Glomerular endothelial cell (primary cell): ENCODE data around the gene ATP2A3. TPM values are rescaled to one million over a fixed set of nuclear protein-coding genes. Genes with fewer than 3 reads are reported as not detected.
"Not testable (repeated sequence)": the region's sequence is repeated elsewhere in the genome, so short reads cannot be mapped to it uniquely, and the experiment has no call there.

ENCODE experiments used
- DNase-seq: peaks from one replicate; pipeline ENCODE4 v3.0.0-alpha.2; 2011; ENCODE audit warnings: low read depth, low spot score; ENCODE audit errors: extremely low read depth
- total RNA-seq: library from RNA; depleted of rRNA; stranded (reverse); fragments of >200 nt; gene quantifications from 2 replicates; pipeline ENCODE4 v1.2.3, GENCODE V29; 2015

Gene ATP2A3
- total RNA-seq, 1 donor from 2014 or later: 0.53 TPM

GRCh38 chr17:3992370-3992769 is 28.1 kb upstream of the ATP2A3 start:
- no peak for DNase-seq

DNA sequence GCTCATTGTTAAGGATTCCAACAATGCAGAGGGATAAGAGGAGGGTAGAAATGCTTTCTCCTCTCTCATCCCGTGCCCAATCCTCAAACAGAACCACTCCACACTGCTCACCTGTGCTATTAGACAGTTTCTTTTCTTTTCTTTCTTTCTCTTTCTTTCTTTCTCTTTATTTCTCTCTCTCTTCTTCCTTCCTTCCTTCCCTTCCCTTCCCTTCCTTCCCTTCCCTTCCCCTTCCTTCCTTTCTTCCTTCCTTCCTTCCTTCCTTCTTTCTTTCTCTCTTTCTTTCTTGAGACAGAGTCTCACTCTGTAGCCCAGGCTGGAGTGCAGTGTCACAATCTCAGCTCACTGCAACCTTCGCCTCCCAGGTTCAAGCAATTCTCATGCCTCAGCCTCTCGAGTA is 27.5 kb upstream of the ATP2A3 start:
- DNase-seq: not testable (repeated sequence)

DNA sequence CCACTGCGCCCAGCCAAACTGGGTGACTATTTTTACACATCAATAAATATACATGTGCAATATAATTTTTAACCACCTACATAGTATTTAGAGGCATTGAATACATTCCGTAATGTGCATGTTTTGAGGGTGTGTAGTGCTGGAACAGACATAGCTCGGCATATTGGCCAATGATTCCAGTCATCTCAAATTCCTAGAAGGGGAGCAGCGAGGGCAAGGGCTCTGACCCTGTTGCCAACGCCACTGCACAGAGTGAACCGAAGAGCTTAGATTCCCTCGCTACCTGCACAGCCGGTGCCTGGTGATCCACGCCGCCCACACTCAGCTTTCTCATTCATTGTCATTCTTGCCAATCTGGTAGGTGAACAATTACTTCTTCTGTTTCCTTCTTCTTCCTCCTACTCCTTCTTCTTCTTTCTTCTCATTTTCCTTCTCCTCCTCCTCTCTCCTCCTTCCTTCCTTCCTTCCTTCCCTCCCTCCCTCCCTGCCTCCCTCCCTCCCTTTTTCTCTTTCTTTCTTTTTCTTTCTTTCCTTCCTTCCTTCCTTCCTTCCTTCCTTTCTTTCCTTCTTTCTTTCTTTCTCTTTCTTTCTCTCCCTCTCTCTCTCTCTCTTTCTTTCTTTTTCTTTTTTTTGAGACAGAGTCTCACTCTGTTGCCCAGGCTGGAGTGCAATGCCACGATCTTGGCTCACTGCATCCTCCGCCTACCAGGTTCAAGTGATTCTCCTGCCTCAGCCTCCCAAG is 26.3 kb upstream of the ATP2A3 start:
- DNase-seq: no peak

GRCh38 chr17:3989041-3989886 is 25.0 kb upstream of the ATP2A3 start:
- DNase-seq: no peak

DNA sequence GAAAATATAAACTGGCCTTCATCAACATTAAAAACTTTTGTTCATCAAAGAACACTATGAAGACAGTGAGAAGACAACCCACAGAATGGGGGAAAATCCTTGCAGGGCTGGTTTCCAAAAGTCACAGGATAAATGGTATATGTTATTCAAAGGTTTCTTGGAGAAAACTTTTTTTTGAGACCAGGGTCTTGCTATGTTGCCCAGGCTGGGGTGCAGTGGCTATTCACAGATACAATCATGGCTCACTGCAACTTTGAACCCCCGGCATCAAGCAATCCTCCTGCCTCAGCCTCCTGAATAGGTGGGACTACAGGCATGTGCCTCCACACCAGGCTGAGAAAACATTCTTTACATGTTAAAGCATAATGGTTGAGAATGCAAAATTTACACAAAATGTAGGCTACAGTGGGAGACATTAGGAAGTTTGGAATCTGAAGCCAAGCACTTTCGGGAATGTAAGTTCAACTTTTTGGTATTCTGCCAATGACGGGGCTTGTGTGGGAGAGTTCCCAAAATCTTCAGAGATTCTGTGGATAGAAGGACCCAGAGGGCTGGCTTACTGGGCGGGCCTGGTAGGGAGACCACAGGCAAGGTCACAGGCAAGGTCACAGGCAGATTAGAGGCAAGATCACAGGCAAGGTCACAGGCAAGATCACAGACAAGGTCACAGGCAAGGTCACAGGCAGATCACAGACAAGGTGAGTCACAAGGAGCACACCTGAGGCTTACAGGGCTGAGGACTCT is 24.2 kb upstream of the ATP2A3 start:
- DNase-seq: no peak

- no peak for DNase-seq
Measured at GRCh38 chr17:3986939-3987335, 22.7 kb upstream of the ATP2A3 start.

DNA sequence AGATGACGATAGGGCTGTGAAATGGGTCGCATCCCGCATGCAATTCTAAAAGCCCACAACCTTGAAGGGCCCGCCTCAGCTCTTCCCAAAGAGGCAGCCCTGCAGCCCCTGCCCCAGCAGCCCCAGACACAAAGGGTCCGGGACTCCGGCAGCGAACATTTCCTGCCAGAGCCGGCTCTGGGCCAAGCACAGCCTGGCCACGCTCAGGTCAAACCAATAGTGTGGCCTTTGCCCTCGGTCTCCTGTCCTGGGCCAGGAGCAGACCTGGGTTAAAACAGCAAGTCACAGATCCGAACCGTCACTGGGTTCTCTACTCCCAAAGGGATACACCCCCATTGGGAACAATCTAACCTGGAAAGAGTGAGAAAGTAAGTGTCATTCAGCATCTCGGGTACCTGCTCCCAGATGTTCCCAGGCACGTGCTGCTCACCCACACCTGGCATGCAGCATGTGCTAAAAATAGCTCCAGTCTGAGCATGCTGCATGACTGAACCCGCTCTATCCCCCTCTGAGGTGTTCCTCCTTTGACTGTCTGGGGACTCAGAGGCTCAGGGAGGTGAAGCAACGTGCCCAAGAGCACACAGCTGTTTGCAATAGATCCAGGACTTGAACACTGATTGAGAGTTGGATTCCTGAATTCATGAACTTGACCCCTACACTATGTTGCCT is 22.2 kb upstream of the ATP2A3 start:
- DNase-seq: no peak

DNA sequence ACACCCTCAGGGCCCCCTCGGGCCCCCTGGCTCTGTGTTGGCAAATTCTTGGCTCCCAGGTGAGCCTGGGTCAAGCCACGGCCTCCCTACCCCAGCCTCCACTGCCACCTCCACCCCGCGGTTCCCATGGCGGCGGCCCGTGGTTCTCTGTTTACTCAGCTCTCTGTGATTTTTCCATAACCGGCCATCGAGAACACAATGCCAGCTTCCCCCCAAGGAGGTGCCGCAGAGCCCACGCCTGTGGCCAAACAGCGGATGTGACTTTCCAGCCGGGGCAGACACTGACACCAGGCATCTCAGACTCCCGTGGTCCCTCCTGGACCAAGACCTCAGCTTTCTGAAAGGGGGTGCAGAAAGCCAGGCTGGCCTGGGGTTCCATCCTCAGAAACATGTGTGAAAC is 21.6 kb upstream of the ATP2A3 start:
- DNase-seq: no peak

DNA sequence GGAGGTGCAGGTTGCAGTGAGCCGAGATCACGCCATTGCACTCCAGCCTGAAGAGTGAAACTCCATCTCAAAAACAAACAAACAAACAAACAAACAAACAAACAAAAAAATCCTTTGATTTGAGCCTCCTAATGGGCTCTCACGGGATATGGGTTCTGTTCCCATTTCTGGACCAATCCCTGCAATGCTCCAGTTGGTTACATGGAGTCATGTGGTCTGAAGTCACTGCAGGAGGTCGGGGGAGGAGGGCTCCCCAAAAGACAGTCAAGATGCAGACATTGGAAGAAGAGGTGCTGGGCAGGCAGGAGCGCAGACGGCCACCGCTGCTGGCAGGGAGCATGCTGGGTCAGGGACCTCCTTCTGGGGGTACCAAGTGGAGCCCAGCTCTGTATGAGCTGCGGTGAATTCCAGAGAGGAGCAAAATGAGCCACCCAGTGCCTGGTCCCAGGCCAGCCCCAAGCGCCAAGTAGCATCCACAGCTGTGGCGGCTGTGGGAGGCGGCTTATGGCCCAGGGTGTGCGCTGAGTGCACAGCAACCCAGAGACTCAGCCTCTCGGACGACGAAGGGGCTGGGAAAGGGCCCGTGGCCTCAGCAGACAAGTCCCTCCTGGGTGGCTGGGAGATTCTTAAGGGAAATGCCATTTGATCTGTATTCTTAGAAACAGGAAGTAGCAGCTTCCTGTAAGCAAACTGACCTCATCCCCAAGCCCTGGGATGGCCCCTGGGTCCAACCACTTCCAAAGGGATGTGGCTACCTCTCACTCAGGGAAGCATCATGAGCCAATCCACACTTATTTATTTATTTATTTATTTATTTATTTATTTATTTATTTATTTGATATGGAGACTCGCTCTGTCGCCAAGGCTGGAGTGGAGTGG is 19.6 kb upstream of the ATP2A3 start:
- DNase-seq: peak; percentile 62

DNA sequence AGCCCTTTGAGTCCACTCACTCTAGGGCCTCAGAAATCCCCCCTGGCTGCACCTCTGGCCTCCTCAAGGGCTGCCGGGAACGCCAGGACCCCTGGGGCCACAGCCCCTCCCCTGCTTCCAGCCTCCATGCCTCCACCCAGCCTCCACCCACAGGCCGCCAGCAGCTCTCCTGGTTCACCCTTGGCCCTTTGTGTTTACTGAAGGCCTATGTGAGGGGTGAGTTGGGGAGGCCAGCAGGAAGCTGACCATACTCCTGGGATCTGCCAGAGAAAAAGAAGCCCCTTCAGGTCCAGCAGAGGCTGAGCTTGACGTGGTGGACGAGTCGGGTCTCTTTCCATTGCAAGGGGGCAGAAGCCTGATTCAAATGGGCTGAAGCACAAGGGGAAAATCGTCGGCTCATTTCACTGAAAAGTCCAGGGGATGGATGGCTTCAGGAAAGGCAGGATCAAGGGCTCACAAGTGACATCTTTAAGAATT is 18.3 kb upstream of the ATP2A3 start:
- DNase-seq: no peak

DNA sequence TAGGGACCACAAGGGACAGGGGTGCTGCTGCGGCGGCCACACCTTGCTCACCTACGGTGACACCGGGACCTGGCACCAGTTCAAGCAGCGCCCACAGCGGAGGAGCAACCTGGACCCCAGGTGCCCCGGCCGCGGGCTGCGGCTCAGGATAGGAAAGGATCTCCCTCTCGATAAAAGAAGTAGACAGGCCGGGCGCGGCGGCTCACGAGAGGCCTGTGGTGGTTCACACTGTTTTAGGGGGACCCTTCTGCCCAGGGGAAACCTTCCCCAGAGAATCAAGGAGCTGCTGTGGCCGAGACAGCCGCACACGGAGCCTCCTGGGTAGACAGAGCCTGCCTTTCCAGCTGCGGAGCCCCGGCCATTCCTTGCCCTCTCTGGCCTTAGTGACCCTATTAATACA is 17.9 kb upstream of the ATP2A3 start:
- no peak for DNase-seq

DNA sequence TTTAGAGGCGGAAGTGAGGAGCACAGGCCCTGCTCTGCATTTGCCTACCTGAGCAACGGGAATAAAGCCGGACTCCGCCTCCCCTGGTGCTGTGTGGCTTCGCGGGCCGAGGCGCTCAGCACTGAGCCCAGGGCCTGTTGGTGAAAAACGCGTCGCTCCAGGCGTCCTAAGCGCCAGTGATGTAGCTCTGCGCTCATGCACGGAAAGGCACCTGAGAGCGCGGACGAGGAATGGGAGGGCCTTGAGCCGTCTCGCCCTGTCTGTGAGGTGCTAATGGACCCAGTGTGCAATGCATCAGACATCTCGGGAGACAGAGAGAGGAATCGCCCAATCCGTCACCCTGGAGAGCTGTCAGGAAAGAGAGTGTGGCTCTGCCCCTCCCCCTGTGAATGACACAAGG is 17.2 kb upstream of the ATP2A3 start:
- no peak for DNase-seq

- DNase-seq: no peak
Measured at GRCh38 chr17:3980381-3981014, 16.3 kb upstream of the ATP2A3 start.

GRCh38 chr17:3979290-3979611 is 15.0 kb upstream of the ATP2A3 start:
- DNase-seq: no peak

GRCh38 chr17:3978421-3979289 is 14.4 kb upstream of the ATP2A3 start:
- no peak for DNase-seq

DNA sequence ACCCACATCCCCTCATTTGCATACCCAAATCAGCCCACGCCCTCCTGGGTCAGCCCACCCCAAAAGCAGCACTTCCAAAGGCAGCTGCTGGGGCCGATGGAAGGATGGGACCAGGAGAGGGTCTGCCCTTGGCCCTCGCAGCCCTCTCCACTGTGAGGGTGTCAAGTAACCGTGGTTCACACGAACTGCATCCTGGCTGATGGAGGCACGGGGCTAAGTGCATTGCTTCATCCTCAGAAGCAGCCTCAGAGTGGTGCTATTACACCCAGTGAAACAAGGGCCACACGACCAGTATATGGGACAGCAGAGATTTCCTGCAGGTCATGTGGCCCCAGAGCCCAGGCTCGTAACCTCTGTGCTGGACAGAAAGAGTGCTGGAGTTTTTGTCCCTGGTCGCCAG is 13.2 kb upstream of the ATP2A3 start:
- no peak for DNase-seq

DNA sequence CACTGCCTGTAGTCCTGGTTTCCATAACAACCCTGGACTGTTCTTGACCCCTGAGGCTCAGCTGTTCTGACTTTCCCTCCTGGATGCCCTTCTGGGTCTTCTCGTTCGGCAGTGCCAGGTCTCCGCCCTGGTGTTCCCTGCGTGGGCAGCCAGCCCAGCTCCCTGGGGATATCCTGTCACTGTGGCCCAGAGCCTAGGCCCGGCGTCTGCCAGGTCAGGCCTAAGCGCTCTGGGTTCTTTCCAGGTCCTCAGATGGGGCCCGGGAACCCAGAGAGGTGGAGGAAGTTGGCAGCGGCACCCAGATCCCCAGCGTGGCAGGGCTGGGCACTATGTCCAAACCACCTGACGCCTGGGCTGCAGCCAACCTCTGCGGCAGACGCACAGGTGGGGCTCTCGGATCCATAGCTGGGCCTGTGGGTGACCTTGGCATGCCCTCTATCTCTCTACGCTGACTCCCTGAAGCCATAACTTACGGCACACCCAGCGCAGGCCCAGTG is 12.5 kb upstream of the ATP2A3 start:
- DNase-seq: no peak

GRCh38 chr17:3974980-3975379 is 10.7 kb upstream of the ATP2A3 start:
- no peak for DNase-seq
